ENCODE results near the gene STUB1.

STUB1 gene

DNA sequence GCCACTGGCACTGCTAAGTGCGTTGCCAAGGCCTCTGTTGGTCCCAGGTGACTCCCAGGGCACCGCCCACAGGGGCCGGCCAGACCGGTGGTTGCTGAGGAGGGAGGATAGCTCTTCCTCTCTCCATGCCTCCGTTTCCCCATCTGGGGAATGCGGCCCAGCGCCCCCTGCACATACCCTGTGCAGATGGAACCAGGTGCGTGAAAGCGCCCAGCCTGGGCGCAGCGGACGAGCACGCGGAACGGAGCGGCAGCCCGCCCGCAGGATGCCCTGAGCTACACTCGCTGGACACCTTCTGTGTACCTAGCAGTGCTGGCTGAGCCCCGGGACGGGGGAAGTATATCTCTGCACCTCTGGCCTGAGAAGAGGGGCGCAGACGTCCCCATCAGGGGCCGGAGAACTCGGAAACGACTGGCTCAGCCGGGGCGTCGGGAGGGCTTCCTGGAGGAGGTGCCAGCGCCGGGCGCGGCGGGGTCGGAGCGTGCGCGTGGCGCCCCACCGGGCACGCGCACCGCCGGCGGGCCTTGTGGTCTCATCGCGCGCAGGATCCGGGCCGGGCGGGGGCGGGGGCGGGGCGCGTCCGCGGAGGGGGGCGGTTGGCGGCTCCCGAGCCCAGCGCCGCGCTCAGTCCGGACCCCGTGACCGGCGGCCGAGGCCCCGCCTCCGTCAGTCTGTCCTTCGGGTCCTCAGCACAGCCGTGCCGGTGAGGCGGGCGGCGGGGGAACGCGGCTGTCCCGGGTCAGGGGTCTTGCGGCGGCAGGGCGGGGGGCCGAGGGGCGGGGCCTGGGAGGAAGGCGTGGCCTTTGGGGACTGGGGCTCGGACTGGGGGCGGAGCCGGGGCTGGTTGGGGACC, 46.5 kb downstream of the STUB1 start, which contains the start of the genes CCDC78 and HAGHL:
CCDC78 (minus strand) TSS at position 6 of the 853 bp plus-strand sequence. CDS start 76 bp downstream, outside the sequence.
HAGHL (plus strand) TSS at position 669 of the 853 bp plus-strand sequence. CDS start 404 bp downstream, outside the sequence.
- DNase-seq = peak; percentile 68 to 75

- peak; percentile 36 to 40 for DNase-seq
These were observed 47.2 kb downstream of the STUB1 start for GRCh38 chr16:727291-727977.

DNA sequence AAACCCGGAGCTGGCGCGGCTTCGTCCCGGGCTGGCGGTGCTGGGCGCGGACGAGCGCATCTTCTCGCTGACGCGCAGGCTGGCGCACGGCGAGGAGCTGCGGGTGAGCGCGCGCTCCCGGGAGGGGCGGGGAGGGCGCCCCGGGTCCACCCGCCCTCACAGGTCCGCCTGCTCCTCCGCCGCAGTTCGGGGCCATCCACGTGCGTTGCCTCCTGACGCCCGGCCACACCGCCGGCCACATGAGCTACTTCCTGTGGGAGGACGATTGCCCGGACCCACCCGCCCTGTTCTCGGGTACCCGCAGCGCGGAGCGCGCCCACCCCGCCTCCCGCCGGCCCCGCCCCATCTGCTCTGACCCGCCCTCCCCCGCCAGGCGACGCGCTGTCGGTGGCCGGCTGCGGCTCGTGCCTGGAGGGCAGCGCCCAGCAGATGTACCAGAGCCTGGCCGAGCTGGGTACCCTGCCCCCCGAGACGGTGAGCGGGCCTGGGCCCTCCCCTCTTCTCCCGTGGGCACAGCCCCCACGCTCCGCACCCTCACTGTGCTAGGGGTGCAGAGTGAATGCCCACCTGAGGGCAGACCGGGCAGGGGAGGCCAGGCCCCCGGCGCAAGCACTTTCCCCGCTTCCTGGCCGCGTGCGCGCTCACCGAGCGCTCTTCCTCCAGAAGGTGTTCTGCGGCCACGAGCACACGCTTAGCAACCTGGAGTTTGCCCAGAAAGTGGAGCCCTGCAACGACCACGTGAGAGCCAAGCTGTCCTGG, 48.1 kb downstream of the STUB1 start:
- peak; percentile 77 for DNase-seq

GRCh38 chr16:728890-729744, 48.9 kb downstream of the STUB1 start:
- DNase-seq = no peak

- DNase-seq = no peak
These were observed 49.8 kb downstream of the STUB1 start for GRCh38 chr16:729768-730665.

DNA sequence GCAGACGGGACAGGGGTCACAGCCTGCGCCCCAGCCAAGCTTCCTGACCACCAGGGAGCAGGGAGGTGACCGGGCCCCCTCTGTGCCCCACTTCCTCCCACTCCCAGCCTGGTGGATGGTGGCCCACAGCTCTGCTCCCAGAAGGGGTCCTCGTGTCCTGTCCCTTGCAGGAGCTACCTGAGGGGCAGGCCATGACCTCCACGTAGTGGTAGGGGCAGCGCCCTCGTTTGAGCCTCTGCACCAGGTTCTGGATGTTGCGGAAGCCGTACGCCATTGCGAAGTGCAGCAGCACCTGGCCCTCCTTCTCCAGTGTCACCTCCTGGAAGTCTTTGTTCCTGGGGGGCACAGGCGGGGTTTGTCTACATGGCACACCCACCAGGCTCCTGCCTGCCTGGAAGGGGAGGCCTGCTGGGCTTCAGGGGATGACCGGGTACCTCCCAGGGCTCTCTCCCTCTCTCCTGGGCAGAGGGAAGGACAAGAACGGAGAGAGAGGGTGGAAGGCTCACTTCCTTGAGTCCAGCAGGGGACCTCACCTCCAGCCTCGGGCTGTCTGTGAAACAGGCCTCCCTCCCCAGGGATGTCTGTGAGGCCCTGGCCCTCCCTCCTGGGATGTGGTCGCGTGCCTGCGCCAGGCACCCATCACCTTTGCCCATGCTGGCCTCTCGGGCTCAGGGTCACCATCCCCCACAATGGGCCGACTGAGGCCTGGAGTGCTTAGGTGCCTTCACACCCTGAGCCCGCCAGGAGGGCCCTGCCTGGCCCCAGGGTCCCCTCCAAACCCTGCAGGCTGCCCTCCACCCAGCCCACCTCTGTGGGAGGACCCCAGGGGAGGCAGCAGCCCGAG, 50.7 kb downstream of the STUB1 start:
- no peak for DNase-seq

- DNase-seq = no peak
These were observed 52.1 kb downstream of the STUB1 start for GRCh38 chr16:732332-732731.
